Suprapubic skin (tissue), 4 donors: ENCODE measurements around the gene EYA3. TPM values are rescaled to one million over a fixed set of nuclear protein-coding genes. Genes with fewer than 3 reads are reported as not detected.

Experiments used
- DNase-seq, 2 donors: peaks; one replicate each; pipeline ENCODE4 v3.0.0-alpha.2; 2019; ENCODE audit warnings: low spot score in 2 of 2
- H3K27ac ChIP-seq: fragments of 200-600 bp; sonication (generic); one replicate; pipeline ENCODE4 v1.5.1; 2019
- H3K27me3 ChIP-seq: fragments of 200-600 bp; sonication (generic); one replicate; pipeline ENCODE4 v1.5.1; 2019
- H3K36me3 ChIP-seq: fragments of 200-600 bp; sonication (generic); one replicate; pipeline ENCODE4 v1.5.1; 2019
- H3K4me1 ChIP-seq: fragments of 200-600 bp; sonication (generic); one replicate; pipeline ENCODE4 v1.5.1; 2019
- H3K4me3 ChIP-seq: fragments of 200-600 bp; sonication (generic); one replicate; pipeline ENCODE4 v1.5.1; 2019; ENCODE audit warnings: mild to moderate bottlenecking
- H3K9me3 ChIP-seq: fragments of 200-600 bp; sonication (generic); one replicate; pipeline ENCODE4 v1.5.1; 2019
- CTCF ChIP-seq, 2 donors: fragments of 200-600 bp in 1 of 2; fragments of 450-650 bp in 1 of 2; sonication (generic) in 1 of 2; IDR thresholded peaks; one replicate each; pipeline ENCODE4 v1.5.1; 2016 to 2019; ENCODE audit warnings: antibody characterized with exemption in 2 of 2, mild to moderate bottlenecking in 1 of 2, moderate library complexity in 1 of 2
- EP300 ChIP-seq: sonication (generic); formaldehyde crosslinking; IDR thresholded peaks from one replicate; pipeline ENCODE4 v1.6.1; 2017; ENCODE audit warnings: antibody characterized with exemption
- POLR2A ChIP-seq, 2 donors: fragments of 450-650 bp; IDR thresholded peaks; one replicate each; pipeline ENCODE4 v1.6.1; 2017; ENCODE audit warnings: antibody characterized with exemption in 2 of 2, mild to moderate bottlenecking in 2 of 2, moderate library complexity in 2 of 2
- POLR2AphosphoS5 ChIP-seq, 3 donors: sonication (generic); formaldehyde crosslinking; IDR thresholded peaks; one replicate each; pipeline ENCODE4 v1.6.1; 2017; ENCODE audit warnings: antibody characterized with exemption in 3 of 3
- WGBS: methylation state at CpG from one replicate; pipeline ENCODE4 v1.1.5; 2018; 5-methylcytosine and 5-hydroxymethylcytosine counted together
- total RNA-seq, 4 donors: library from RNA; depleted of rRNA; stranded (reverse); fragments of >200 nt; gene quantifications; one replicate each; pipeline ENCODE4 v1.1.0, GENCODE V29; 2016

Gene EYA3
- total RNA-seq, 4 donors from 2014 or later: 15.4 to 20.3 (median 17.2) TPM

- Histone ChIP-seq H3K36me3 (no peaks in the 10 kb centered on the region), H3K9me3 (no peaks in the 10 kb centered on the region), H3K27me3 (no peaks in the 10 kb centered on the region), H3K4me3 (no peak overlapping the region), H3K4me1 (no peaks in the 10 kb centered on the region), H3K27ac (no peak overlapping the region)
- DNase-seq: no peak
- 83% methylated on average over 2 of the region's 2 CpGs for WGBS
- TF ChIP-seq CTCF (IDR thresholded peaks at IDR 0.05) (no peak), POLR2AphosphoS5 (IDR thresholded peaks at IDR 0.05) (no peak), EP300 (no peak), POLR2A (IDR thresholded peaks at IDR 0.05) (no peak)
These were observed 46.3 kb upstream of the EYA3 start for GRCh38 chr1:28134651-28135207.

GRCh38 chr1:28132171-28133167 lies 44.1 kb upstream of the EYA3 start:
- Histone ChIP-seq H3K36me3 (no peaks in the 10 kb centered on the region), H3K27ac (no peak overlapping the region), H3K27me3 (no peaks in the 10 kb centered on the region), H3K4me1 (no peaks in the 10 kb centered on the region), H3K9me3 (no peaks in the 10 kb centered on the region), H3K4me3 (no peak overlapping the region)
- DNase-seq: no peak
- 82% methylated on average over 11 of the region's 11 CpGs for WGBS
- TF ChIP-seq CTCF (IDR thresholded peaks at IDR 0.05) (no peak), POLR2AphosphoS5 (IDR thresholded peaks at IDR 0.05) (no peak), POLR2A (IDR thresholded peaks at IDR 0.05) (no peak), EP300 (no peak)

- Histone ChIP-seq H3K9me3 (no peaks in the 10 kb centered on the region), H3K27ac (no peak overlapping the region), H3K36me3 (no peaks in the 10 kb centered on the region), H3K27me3 (no peaks in the 10 kb centered on the region), H3K4me3 (no peak overlapping the region), H3K4me1 (no peaks in the 10 kb centered on the region)
- TF ChIP-seq POLR2AphosphoS5 (IDR thresholded peaks at IDR 0.05) (no peak), POLR2A (IDR thresholded peaks at IDR 0.05) (no peak), CTCF (IDR thresholded peaks at IDR 0.05) (no peak), EP300 (no peak)
- 78% methylated on average over 6 of the region's 6 CpGs for WGBS
- no peak for DNase-seq
These were observed 42.5 kb upstream of the EYA3 start for GRCh38 chr1:28130901-28131300.

GRCh38 chr1:28129150-28129549 lies 40.7 kb upstream of the EYA3 start:
- Histone ChIP-seq H3K4me3 (no peak overlapping the region), H3K27ac (no peak overlapping the region)

More at GRCh38 chr1:28129150-28129549, 40.7 kb upstream of the EYA3 start:
- Histone ChIP-seq H3K9me3 (no peaks in the 10 kb centered on the region), H3K27me3 (no peaks in the 10 kb centered on the region), H3K4me1 (no peaks in the 10 kb centered on the region), H3K36me3 (no peaks in the 10 kb centered on the region)
- WGBS: 71% methylated on average over 1 of the region's 1 CpG
- no peak for TF ChIP-seq EP300
- TF ChIP-seq CTCF (IDR thresholded peaks at IDR 0.05): no peak
- TF ChIP-seq POLR2AphosphoS5 (IDR thresholded peaks at IDR 0.05): no peak
- no peak for TF ChIP-seq POLR2A (IDR thresholded peaks at IDR 0.05)
- DNase-seq: no peak
